GM21526 (cell line): ENCODE measurements around the gene CST3.
"Not testable (repeated sequence)": the region's sequence is repeated elsewhere in the genome, so short reads cannot be mapped to it uniquely, and the experiment has no call there.

Experiments
- ATAC-seq: cut with Tn5 transposase; IDR thresholded peaks from one replicate; pipeline ENCODE4 v1.9.1; 2021; ENCODE audit warnings: moderate library complexity; ENCODE audit not compliant: unreplicated experiment, low FRiP score

The CST3 gene

GRCh38 chr20:23629542-23630391 is 8.0 kb downstream of the CST3 start:
- ATAC-seq, result no peak

GRCh38 chr20:23629017-23629541 is 8.7 kb downstream of the CST3 start:
- no peak for ATAC-seq

- no peak for ATAC-seq
Observed at GRCh38 chr20:23628402-23629016, 9.2 kb downstream of the CST3 start.

DNA sequence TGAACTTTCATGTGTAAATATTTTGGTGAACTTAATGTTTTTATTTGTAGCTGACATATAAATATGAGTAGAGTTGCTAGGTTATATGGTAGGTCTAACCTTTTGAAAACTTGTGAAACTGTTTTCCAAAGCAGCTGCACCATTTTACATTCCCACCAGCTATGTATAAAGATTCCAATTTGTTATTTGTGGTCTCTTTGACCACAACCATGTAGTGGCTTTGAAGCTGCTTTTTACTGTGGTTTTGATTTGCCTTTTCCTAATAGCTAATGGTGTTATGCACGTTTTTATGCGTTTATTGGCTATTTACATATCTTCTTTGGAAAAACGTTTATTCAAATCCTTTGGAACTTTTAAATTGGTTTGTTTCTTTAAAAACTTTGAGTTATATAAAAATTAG is 10.3 kb downstream of the CST3 start:
- no peak for ATAC-seq

GRCh38 chr20:23626040-23626620 is 11.6 kb downstream of the CST3 start:
- no peak for ATAC-seq

DNA sequence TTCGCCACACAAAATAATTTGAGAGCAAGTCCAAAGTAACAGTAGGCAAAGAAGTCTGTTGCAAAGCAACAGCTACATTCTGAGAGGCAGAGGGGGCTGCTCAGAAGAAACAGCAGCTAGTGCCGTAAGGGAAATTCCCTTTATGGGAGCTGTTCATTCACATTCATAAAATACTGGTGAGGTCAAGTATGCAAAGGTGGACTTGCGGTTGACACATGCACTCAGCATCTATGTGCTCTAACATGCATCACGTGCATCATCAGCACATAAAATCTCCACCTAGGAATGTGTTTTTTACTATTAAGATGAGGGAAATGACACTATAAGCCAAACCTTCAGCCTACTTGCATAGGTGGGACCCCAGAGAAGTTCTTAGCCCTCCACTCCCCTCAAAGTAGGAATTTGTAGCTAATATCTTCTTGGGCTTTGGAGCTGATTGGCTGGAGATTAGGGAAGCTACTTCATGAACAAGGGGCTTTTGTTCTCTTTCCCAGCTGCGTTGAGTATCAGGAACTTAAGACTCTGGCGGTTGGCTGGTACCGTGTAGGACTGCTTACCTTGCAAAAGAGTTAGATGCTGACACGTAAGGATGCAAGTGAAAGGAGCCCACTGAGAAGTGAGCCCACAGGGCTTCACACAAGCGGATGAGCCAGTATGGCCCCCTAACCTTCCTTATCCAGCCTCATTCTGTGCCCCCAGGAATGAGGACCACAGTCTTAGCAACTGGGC is 12.4 kb downstream of the CST3 start:
- ATAC-seq, result no peak

- no peak for ATAC-seq
Observed at GRCh38 chr20:23624324-23624691, 13.4 kb downstream of the CST3 start.

DNA sequence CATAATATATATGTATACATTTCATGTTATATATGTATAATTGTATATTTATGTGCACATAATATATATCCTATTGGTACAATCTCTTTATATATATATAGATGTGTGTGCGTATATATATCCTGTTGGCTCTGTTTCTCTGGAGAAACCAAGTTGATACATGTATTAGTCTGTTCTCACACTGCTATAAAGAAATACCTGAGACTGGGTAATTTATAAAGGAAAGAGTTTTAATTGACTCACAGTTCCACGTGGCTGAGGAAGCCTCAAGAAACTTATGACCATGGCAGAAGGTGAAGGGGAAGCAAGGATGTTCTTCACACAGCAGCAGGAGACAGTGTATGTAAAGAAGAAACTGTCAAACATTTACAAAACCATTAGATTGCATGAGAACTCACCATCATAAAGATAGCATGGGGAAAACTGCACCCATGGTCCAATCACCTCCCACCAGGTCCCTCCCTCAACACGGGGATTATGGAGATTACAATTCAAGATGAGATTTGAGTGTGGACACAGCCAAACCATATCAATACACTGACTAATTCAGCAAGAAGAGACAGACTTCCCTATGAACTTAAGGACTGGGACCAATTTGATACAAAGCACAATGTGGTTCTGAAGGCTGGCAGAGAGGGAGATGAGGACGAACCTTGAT is 14.0 kb downstream of the CST3 start:
- ATAC-seq, result no peak

GRCh38 chr20:23622839-23623343 is 14.9 kb downstream of the CST3 start:
- no peak for ATAC-seq

DNA sequence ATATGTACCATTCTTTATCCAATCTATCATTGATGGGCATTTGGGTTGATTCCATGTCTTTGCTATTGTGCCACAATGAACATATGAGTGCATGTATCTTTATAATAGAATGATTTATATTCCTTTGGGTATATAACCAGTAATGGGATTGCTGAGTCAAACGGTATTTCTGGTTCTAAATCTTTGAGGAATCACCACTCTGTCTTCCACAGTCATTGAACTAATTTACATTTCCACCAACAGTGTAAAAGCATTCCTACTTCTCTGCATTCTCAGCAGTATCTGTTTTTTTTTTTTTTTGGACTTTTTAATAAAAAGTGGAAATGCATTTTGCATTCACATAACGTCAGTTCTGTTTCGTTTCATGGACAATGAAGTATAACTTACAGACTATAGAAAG is 15.4 kb downstream of the CST3 start:
- not testable (repeated sequence) for ATAC-seq

DNA sequence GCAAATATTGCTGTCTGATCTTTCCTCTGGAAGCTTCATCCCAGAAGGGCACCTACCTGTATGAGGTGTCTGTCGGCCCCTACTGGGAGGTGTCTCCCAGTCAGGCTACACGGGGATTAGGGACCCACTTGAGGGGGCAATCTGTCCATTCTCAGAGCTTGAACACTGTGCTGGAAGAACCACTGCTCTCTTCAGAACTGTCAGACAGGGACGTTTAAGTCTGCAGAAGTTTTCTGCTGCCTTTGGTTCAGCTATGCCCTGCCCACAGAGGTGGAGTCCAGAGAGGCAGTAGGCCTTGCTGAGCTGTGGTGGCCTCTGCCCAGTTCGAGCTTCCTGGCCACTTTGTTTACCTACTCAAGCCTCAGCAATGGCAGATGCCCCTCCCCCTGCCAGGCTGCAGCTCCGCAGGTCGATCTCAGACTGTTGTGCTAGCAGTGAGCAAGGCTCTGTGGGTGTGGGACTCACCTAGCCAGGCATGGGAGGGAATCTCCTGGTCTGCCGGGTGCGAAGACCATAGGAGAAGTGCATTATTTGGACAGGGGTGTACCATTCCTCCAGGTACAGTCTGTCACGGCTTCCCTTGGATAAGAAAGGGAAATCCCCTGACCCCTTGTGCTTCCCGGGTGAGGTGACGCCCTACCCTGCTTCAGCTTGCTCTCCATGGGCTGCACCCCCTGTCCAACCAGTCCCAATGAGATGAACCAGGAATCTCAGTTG is 16.9 kb downstream of the CST3 start:
- ATAC-seq, result not testable (repeated sequence)

DNA sequence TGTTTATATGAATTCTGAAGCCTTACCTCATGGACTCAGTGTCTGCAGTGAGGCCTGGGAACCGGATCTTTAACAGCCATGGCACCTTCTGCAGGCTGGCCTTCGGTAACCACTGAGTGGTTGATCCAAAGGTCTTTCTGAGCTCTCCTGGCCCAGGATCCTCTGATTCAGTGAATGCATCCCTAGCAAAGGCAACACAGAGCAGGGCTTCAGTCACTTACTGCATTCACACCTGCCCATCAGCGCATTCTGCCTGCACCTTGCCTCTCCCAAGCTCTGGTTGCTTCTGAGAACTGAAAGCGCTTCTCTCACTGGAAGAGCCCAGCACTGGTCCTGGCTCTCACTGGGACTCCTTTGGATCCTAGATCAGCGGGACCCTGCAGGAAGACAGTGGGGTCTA is 23.6 kb downstream of the CST3 start:
- no peak for ATAC-seq

GRCh38 chr20:23613676-23614075 is 24.1 kb downstream of the CST3 start:
- ATAC-seq, result no peak

DNA sequence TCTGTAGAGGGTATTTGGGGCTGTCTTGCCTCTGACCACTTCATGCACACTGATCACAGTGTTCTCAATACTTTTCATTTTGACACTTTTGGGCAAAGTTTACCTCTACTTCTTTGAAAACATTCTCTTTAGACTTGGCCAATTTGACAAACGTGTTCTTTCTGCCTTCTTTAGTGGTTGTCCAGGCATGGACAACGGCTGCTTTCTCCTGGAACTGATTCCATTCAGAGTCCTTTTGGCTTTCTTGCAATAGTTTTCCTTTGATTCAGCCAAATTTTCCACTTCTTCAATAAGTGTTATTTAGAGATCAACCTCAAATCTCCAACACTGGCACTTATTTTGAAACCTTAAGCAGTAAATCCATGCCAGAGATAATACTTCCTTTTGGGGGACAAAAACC is 25.4 kb downstream of the CST3 start:
- ATAC-seq, result no peak

- ATAC-seq, result no peak
Observed at GRCh38 chr20:23609486-23610109, 28.2 kb downstream of the CST3 start.

DNA sequence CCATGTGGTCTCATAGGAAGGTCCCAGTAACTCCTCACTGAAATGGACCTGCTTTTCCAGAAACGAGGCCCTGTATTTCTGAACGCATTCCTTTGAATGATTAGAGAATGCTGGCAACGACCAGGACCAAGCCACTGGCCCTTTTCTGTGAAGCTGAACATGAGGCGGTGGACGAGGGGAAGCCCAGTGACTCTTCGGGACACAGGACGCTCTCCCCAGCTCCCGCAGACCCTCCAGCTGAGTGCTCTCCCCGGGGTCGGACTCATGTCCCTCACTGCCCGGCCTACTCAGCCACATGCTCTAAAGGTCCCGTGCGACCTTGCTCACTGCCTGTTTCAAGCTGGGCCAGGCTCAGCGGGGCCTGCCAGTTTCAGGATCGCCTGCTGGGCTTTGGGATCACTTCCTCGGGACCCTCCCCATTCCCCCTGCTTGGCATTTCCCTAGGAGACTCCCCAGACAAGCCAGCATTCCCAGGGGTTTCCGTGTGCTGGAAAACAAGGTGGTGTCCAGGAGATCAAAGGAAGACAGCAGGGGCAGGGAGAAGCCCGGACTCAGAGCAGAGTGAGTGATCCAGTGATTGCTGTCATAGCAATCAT is 29.4 kb downstream of the CST3 start:
- ATAC-seq, result no peak

DNA sequence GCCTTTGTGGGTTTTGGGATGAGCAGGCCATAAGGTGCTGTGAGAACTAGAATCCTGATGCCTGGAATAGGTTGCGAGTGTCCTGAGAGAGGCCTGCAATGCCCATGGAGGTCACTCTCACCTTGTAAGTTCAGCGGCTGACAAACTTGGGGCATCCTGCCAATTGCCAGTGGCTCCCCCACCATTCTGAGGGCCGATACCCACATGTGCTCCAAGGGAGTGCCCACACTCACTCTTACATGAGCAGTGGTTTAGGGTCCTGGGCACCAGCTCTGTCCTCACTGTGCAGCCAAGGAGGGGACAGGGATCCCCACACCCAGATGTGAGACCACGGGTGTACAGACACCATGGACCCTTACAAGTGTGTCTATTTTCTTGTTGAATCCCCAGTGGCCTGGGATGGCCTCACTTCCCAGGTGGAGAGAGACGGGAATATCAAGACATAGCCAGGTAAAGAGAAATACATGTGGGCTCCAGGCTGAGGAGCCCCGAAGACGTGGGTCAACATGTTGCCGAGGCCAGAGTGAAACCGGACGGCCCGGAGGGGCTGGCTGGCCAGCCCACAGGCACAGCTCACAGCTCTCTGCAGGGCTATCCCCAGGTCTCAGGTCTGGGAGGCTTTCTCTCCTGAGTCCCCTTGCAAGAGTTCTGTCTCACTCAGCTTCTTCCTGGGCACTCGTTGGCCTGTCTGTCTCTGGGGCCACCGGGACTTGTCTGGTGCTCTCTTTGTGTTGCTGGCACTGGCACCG is 30.1 kb downstream of the CST3 start:
- no peak for ATAC-seq

GRCh38 chr20:23606652-23607049 is 31.1 kb downstream of the CST3 start:
- peak; percentile 76 for ATAC-seq
